GM21447 (cell line): Measurements from ENCODE around the gene HOXD8.

Source experiments
- ATAC-seq: cut with Tn5 transposase; IDR thresholded peaks from one replicate; pipeline ENCODE4 v1.9.1; 2021; ENCODE audit not compliant: unreplicated experiment

The HOXD8 gene

GRCh38 chr2:176145085-176145969, 15.8 kb downstream of the HOXD8 start:
- ATAC-seq = no peak

- ATAC-seq = no peak
Observed at GRCh38 chr2:176146101-176146500, 16.6 kb downstream of the HOXD8 start.

- no peak for ATAC-seq
Observed at GRCh38 chr2:176146645-176147044, 17.1 kb downstream of the HOXD8 start.

- no peak for ATAC-seq
Observed at GRCh38 chr2:176147210-176147799, 17.8 kb downstream of the HOXD8 start.

- no peak for ATAC-seq
Observed at GRCh38 chr2:176147800-176148496, 18.4 kb downstream of the HOXD8 start.

- no peak for ATAC-seq
Observed at GRCh38 chr2:176148751-176149421, 19.4 kb downstream of the HOXD8 start.

- ATAC-seq = no peak
Observed at GRCh38 chr2:176149481-176149938, 20.0 kb downstream of the HOXD8 start.

- ATAC-seq = no peak
Observed at GRCh38 chr2:176149939-176150583, 20.6 kb downstream of the HOXD8 start.

GRCh38 chr2:176150584-176151441, 21.3 kb downstream of the HOXD8 start:
- ATAC-seq = no peak

GRCh38 chr2:176151442-176152287, 22.2 kb downstream of the HOXD8 start, which contains the start of gene HOXD4:
TSS of gene HOXD4 (plus strand) at chr2:176151550. CDS start at chr2:176151634, 84 bp downstream.
- no peak for ATAC-seq

- ATAC-seq = no peak
Observed at GRCh38 chr2:176152350-176153181, 23.1 kb downstream of the HOXD8 start.

GRCh38 chr2:176154576-176155252, 25.2 kb downstream of the HOXD8 start:
- ATAC-seq = no peak

- ATAC-seq = no peak
Observed at GRCh38 chr2:176155356-176156044, 26.0 kb downstream of the HOXD8 start.

GRCh38 chr2:176156301-176156806, 26.8 kb downstream of the HOXD8 start:
- ATAC-seq = no peak

- ATAC-seq = no peak
Observed at GRCh38 chr2:176156807-176157498, 27.4 kb downstream of the HOXD8 start, which contains the start of gene HOXD3. TSS of gene HOXD3 (plus strand) at chr2:176157307. CDS start at chr2:176169115, 11,808 bp downstream.
